PC-9 (cell line): ENCODE measurements around the gene FUT8. TPM values are rescaled to one million over a fixed set of nuclear protein-coding genes. Genes with fewer than 3 reads are reported as not detected.

Source experiments
- BruUV-seq: library from RNA; stranded (reverse); fragments of 400-500 nt; replicated peaks from 2 replicates; lab custom pipeline; 2021; lab: Mats Ljungman, UMichigan
- CTCF ChIA-PET: fragments of 300-600 bp; sonication (Branson Sonifier 250); formaldehyde crosslinking; loops from one replicate; lab custom pipeline; 2022; ENCODE audit warnings: antibody characterized with exemption; lab: Charles Lee
- POLR2A ChIA-PET: fragments of 300-600 bp; sonication (Branson Sonifier 250); formaldehyde crosslinking; loops from one replicate; lab custom pipeline; 2022; ENCODE audit warnings: antibody characterized with exemption; ENCODE audit not compliant: unreplicated experiment; lab: Charles Lee
- DNase-seq, 2 experiments: peaks; one replicate each; pipeline versions ENCODE4 v3.0.0 to v3.0.0-alpha.2; 2015 to 2022; ENCODE audit warnings: mixed read lengths in 1 of 2
- H2AFZ ChIP-seq: fragments of 200-600 bp; sonication (generic); 2 replicates; pipeline ENCODE4 v1.8.1; 2017; ENCODE audit warnings: antibody characterized with exemption
- H3F3A ChIP-seq: fragments of 200-600 bp; sonication (generic); 2 replicates; pipeline ENCODE4 v1.8.1; 2017; ENCODE audit warnings: antibody characterized with exemption, mild to moderate bottlenecking, low read depth; ENCODE audit not compliant: insufficient read depth
- H3K27ac ChIP-seq: fragments of 200-600 bp; sonication (generic); 2 replicates; pipeline ENCODE4 v1.6.1; 2016; ENCODE audit warnings: mixed run types
- H3K27me3 ChIP-seq: fragments of 200-600 bp; sonication (generic); 2 replicates; pipeline ENCODE4 v1.6.1; 2016; ENCODE audit warnings: low read depth, mixed run types; ENCODE audit not compliant: insufficient read depth
- H3K36me3 ChIP-seq: fragments of 200-600 bp; sonication (generic); 2 replicates; pipeline ENCODE4 v1.6.1; 2016; ENCODE audit warnings: low read depth, mixed run types
- H3K4me1 ChIP-seq: fragments of 200-600 bp; sonication (generic); replicated peaks from 2 replicates; pipeline ENCODE4 v1.6.1; 2016; ENCODE audit warnings: mixed run types; ENCODE audit not compliant: insufficient read depth
- H3K4me2 ChIP-seq: fragments of 200-600 bp; sonication (generic); 2 replicates; pipeline ENCODE4 v1.6.1; 2017; ENCODE audit warnings: mixed run types
- H3K4me3 ChIP-seq: fragments of 200-600 bp; sonication (generic); 2 replicates; pipeline ENCODE4 v1.6.1; 2016; ENCODE audit warnings: mixed run types
- H3K79me2 ChIP-seq: fragments of 200-600 bp; sonication (generic); 2 replicates; pipeline ENCODE4 v1.6.1; 2017; ENCODE audit warnings: low read depth, mixed run types
- H3K9me2 ChIP-seq: fragments of 200-600 bp; sonication (generic); 2 replicates; pipeline ENCODE4 v1.8.1; 2017; ENCODE audit warnings: mild to moderate bottlenecking; ENCODE audit not compliant: insufficient read depth
- H3K9me3 ChIP-seq: fragments of 200-600 bp; sonication (generic); 2 replicates; pipeline ENCODE4 v1.8.1; 2016; ENCODE audit warnings: low read depth; ENCODE audit not compliant: insufficient read depth
- H4K20me1 ChIP-seq: fragments of 200-600 bp; sonication (generic); 2 replicates; pipeline ENCODE4 v1.8.1; 2017; ENCODE audit not compliant: insufficient read depth
- CTCF ChIP-seq: fragments of 200-600 bp; sonication (generic); conservative IDR thresholded peaks from 2 replicates; pipeline ENCODE4 v1.6.1; 2017; ENCODE audit warnings: mixed run types, antibody characterized with exemption, mild to moderate bottlenecking, moderate library complexity
- EZH2 ChIP-seq: fragments of 200-600 bp; sonication (generic); IDR thresholded peaks from 2 replicates; pipeline ENCODE4 v1.8.0; 2017; ENCODE audit warnings: antibody characterized with exemption, low read depth
- intact Hi-C: fragments of 100-400 bp; cut with micrococcal nuclease; formaldehyde crosslinking; loops from one replicate; pipeline ENCODE4 v1.10.0; 2022; ENCODE audit not compliant: unreplicated experiment
- total RNA-seq: library from RNA; stranded (reverse); gene quantifications from 2 replicates; pipeline ENCODE4 v1.2.3, GENCODE V29; 2021

The FUT8 gene
- total RNA-seq, 1 experiment from 2014 or later, result 134 TPM

- ChIA-PET POLR2A (no interaction called here), CTCF (interaction anchor here (0.7 kb wide), 1 partner anchor 61 kb away, joined by 6 read pairs; no protein-coding TSS in a partner anchor)
- Histone ChIP-seq H3K4me3 (no peak overlapping the region), H2AFZ (no peak overlapping the region), H3K4me2 (no peak overlapping the region), H3K4me1 (peaks cover 1% of the 10 kb centered on the region; the same call in 1 of the 2 replicates), H4K20me1 (peaks cover 5% of the 10 kb centered on the region; the same call in 1 of the 2 replicates), H3K9me2 (no peaks in the 10 kb centered on the region), H3F3A (peaks cover 30% of the 10 kb centered on the region), H3K27me3 (no peaks in the 10 kb centered on the region), H3K79me2 (peaks cover 98% of the 10 kb centered on the region), H3K27ac (0 out of 2 replicates have a peak overlapping the region, but pooled peaks have one; percentile 10), H3K9me3 (peaks cover 3% of the 10 kb centered on the region; the same call in 1 of the 2 replicates), H3K36me3 (peaks cover 21% of the 10 kb centered on the region; the same call in 1 of the 2 replicates)
- BruUV-seq, result no TSS peak
- peak in 1 of 2 experiments; percentile 32 for DNase-seq
- intact Hi-C loops, result no loop called here
- TF ChIP-seq CTCF, result no peak
These were observed 19.9 kb downstream of the FUT8 start for GRCh38 chr14:65432361-65432948.

GRCh38 chr14:65433157-65433556 is 20.6 kb downstream of the FUT8 start:
- no peak overlapping the region for H3K4me2 ChIP-seq
- peaks cover 36% of the 10 kb centered on the region for H3F3A ChIP-seq
- no TSS peak for BruUV-seq
- intact Hi-C loops, result no loop called here
- ChIA-PET CTCF (no interaction called here), POLR2A (no interaction called here)
- 0 out of 2 replicates have a peak overlapping the region, but pooled peaks have one; percentile 2 for H3K27ac ChIP-seq
- H3K27me3 ChIP-seq, result no peaks in the 10 kb centered on the region
- peaks cover 3% of the 10 kb centered on the region; the same call in 1 of the 2 replicates for H3K9me3 ChIP-seq
- no peak for TF ChIP-seq EZH2
- no peak for TF ChIP-seq CTCF
- peaks cover 6% of the 10 kb centered on the region; the same call in 1 of the 2 replicates for H4K20me1 ChIP-seq
- no peak overlapping the region for H2AFZ ChIP-seq
- peaks cover 18% of the 10 kb centered on the region for H3K36me3 ChIP-seq
- no peak overlapping the region for H3K4me3 ChIP-seq
- no peaks in the 10 kb centered on the region for H3K9me2 ChIP-seq
- peaks cover 98% of the 10 kb centered on the region for H3K79me2 ChIP-seq
- peaks cover 8% of the 10 kb centered on the region; the same call in 1 of the 2 replicates for H3K4me1 ChIP-seq
- no peak for DNase-seq

GRCh38 chr14:65433646-65434045 is 21.1 kb downstream of the FUT8 start:
- POLR2A ChIA-PET, result interaction anchor here (0.6 kb wide), 1 partner anchor 82 kb away, joined by 3 read pairs; no protein-coding TSS in a partner anchor
- peaks cover 3% of the 10 kb centered on the region; the same call in 1 of the 2 replicates for H3K9me3 ChIP-seq
- no TSS peak for BruUV-seq
- no peak for DNase-seq
- peak overlapping the region; percentile 2; the same call in 1 of the 2 replicates for H3K27ac ChIP-seq
- CTCF ChIA-PET, result no interaction called here
- H3F3A ChIP-seq, result peaks cover 38% of the 10 kb centered on the region
- peaks cover 17% of the 10 kb centered on the region for H3K36me3 ChIP-seq
- peaks cover 98% of the 10 kb centered on the region for H3K79me2 ChIP-seq
- no peak overlapping the region for H2AFZ ChIP-seq
- H4K20me1 ChIP-seq, result peaks cover 11% of the 10 kb centered on the region
- no peak overlapping the region for H3K4me3 ChIP-seq
- H3K27me3 ChIP-seq, result no peaks in the 10 kb centered on the region
- H3K4me2 ChIP-seq, result no peak overlapping the region
- H3K9me2 ChIP-seq, result no peaks in the 10 kb centered on the region
- intact Hi-C loops, result no loop called here
- TF ChIP-seq EZH2 (no peak), CTCF (no peak)
- peaks cover 13% of the 10 kb centered on the region for H3K4me1 ChIP-seq
